HG02938 (cell line): Measurements from ENCODE around the gene RSPH1.
A peak's percentile ranks its signal among the peaks of the same experiment; 100 is the strongest.

Experiments
- ATAC-seq: cut with Tn5 transposase; IDR thresholded peaks from one replicate; pipeline ENCODE4 v1.9.1; 2021; ENCODE audit warnings: mild to moderate bottlenecking, moderate library complexity; ENCODE audit not compliant: unreplicated experiment

The RSPH1 gene

DNA sequence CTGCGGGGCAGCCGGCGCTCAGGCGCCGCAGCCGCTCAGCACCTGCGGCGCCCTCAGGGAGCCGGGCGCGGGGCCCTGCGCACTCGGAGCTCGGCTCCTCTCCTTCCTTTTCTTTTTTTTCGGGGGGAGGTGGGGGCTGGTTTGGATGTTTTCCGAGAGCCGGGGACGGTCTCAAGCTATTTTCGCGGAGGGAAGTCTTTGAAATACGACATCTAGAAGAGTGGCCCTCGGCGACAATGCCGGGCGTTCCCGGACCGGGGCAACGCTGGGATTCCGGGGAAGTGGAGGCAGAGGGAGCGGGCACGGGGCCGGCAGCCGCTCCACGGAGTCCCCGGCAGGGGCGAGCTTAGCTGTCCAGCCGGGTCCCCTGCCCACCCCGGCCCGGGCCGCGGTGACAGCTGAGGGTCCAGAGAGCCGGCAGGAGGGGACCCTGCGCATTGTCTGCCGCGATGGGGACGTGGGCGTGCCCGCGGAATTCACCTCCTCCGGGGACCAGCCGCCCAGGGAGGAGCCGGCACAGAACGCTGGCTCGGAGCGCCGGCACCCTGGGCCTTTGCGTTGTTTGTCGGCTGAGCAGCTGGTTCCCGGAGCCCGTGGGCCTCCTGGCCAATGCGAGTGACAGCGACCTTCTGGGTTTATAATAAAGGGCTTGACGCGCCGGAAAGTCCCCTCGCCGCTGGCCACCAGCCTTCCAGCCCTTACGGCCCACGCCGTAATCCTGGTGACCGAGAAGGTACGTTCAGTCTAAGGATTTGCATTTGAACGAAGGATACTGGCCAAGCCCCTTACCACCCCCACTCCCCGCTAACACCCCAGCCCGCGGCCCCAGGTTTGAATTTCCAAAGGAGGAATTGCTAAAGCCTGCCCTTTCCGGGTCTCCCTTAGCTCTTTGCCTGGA, 18.2 kb upstream of the RSPH1 start:
- ATAC-seq: no peak

DNA sequence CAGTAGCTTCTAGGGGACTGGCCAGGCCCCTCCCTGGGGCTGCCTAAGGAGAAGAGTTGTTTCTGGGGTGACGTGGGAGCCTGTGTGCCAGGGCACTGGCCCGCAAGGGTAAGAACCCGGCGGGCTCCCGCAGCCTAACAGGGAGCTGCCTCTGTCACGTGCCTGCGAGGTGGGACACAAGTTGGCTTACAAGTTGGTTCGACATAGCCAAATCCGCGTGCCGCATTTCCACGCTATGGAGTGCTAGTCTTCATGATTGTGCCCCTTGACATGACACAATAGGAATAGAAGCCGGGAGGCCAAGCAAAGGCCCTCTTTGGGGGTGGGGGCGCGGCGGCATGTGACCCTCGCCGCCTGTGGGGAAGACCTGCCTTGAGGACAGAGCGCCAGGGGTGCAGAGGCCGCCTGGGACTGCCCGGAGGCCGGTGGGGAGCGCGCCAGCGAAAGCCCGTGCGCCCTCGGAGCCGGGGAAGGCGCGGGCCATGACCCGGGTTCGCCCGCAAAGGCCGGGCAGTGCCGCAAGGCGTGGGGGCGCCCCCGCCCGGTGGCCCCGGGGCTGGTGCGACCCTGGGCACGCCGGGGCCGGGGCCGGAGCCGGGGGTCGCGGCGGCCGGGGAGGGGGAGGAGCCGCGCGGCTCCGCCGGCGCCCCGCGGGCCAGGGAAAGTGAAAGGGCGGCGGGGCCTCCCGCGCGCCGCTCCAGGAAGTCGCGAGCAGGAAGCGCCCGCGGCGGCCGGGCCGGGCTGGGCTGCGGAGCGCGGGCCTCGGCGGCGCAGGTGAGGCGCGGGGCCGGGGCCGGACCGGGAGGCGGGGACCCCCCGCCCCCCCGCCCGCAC, 17.3 kb upstream of the RSPH1 start, which contains the start of gene SLC37A1:
Gene SLC37A1, plus strand, starts transcription at position 702 of the 834 bp plus-strand sequence. CDS start 4,603 bp downstream, outside the sequence.
- ATAC-seq: no peak

DNA sequence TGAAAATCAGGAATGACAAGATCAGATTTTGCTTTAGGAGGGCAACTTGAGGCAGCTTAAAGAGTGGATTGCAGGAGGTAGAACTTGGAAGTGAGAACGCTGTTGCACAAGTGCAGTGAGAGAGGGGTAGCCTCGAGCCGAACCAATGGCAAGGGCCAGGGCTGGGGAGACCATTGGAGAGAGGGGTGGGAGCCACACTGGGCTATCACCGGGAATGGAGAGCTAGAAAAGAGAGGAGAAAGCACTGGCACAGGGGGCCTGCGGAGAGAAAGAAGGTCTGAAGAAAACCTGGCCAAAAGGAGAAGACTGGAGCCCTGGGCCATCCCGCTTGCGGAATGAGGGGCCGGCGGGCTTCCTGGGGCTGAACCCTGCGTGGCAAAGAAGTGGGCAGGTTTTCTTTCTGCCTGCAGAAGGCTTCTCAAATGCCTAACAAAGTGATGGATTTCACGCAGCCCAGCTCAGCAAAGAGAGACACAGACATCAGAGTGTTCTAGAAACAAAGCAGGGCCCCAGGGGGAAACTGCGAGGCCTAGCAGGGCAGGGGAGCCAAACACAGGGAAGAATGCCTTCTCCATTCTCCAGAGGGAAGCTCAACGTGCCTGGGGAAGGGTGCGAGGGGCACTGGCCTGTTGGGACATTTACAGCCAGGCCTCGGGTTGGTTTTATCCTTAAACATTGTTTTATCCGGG, 16.5 kb upstream of the RSPH1 start:
- ATAC-seq: no peak

DNA sequence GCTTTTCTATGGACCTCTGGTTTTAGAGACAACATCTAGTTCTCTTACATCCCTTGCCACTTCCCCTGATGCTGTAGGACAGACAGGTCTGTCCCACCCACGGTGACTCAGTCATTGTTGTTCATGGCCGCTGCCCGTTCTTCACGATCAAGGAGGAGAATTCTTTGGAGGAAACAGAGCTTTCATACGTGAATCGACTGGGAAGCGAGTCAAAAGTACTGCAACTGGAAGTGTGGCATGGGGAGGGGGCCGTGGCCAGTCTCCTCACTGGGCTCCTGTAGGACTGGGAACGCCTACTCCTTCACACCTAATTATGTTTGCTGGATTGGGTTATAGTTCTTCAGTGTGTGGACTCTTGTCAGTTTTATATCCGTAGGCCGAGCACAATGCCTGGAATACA, 13.2 kb upstream of the RSPH1 start:
- ATAC-seq: no peak

DNA sequence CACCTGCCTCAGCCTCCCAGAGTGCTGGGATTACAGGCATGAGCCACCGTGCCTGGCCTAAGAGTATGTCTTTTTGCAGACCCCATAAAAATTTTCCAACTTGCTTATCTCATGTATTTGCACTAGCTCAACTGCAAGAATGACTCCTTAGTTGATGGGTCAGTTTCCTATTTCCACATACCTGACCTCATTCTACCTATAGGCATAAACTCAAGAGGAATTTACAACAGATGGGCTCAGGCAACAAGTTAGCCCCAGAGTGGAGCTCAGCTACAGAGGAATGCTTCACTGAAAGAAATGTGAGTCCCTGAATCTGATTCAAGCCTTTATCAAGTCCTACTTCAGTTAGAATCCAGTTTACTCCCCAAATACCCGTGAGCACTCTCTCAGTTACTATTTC, 12.3 kb upstream of the RSPH1 start:
- no peak for ATAC-seq

DNA sequence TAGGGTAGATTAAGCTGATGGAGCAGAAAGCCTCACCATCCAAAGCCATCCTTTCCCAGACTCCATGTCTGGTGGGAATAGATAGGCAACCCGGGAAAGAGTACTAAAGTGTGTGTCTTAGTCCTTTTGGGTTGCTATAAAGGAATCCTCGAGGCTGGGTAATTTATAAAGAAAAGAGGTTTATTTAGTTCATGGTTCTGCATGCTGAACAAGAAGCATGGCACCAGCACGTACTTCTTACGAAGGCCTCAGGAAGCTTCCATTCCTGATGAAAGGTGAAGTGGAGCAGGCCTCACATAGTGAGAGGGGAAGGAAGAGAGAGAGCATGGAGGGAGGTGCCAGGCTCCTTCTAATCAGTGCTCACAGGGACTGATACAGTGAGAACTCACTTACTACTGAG, 11.4 kb upstream of the RSPH1 start:
- no peak for ATAC-seq

DNA sequence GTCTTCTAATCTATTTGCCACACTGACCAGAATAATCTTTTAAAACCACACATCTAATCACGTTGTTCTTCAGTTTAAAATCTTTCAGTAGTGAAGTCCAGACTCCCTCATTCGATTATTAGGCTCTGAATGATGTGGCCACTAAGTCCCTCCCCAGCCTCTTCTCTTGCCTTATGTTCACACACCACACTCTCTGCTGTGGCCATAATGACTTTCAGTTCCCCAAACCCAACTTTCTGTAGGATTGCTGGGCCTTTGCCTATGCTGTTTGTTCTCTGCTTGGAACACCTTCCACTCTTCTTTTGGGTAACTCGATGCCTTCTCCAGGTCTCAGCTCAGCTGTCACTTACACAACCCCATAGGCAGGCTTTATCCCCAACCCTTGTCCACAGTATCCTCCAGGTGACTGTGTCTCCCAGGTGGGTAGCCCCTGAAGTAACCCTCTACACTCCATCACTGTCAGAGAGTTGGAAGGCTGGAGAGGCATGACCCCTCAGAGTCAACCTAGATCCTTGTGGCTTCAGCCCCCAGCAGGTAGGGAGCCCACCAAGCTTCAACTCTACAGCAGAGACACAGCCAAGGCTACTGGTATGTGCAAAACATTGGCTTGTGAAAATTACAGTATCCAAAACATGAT, 9.2 kb upstream of the RSPH1 start:
- peak; percentile 80 for ATAC-seq

DNA sequence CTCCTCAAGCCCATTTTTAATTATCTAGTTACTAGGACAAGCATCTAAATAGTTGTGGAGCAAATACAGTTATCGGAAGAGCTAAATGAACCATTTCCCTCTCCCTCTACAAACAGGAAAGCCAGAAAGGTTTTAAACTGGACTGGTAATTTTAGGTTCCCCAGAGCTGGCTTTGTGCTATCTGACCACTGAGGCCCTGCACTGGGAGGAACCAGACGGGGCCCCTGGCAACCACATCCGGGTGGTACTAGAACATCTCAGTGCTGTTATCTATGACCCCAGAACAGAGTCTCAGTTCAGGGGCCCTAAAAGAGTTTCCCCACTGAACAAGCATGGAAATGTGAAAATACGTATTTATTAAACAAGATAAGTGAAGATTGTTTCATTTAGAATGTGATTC, 7.7 kb upstream of the RSPH1 start:
- no peak for ATAC-seq

DNA sequence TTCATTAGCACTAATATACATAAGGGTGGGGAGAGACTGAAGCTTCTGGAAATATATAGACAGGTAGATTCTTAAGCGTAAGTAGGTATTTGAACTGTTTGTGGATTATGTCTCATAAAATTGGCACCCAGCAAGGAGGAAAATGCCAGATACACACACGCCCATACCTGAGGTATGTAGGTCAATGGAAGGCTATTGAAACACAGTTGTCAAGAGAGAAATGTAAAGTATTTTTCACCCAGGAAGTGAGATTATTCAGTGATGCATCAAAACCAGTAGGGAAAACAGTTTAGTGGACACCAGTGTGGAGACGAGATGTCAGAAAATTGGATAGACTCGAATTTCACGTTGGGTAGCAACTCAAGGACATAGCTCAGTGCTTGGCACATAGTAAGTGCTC, 4.7 kb upstream of the RSPH1 start:
- ATAC-seq: no peak

DNA sequence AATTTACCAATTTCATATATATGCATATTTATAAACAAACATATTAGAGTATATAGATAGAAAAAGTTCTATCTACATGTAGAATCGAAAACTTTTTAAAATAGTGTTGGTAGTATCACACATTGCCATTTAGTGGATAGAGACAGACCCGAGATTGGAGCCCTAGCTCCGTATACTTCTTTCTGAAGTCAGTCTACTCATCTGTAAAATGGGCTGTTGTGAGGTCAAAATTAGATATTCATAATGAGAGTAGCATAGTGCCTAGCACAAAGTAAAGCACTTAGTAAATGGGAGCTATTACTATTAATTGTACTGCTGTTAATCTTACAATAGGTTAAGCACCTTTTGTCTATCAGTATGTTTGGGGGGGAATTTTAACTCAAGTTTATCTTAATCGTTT, 4.2 kb upstream of the RSPH1 start:
- no peak for ATAC-seq

DNA sequence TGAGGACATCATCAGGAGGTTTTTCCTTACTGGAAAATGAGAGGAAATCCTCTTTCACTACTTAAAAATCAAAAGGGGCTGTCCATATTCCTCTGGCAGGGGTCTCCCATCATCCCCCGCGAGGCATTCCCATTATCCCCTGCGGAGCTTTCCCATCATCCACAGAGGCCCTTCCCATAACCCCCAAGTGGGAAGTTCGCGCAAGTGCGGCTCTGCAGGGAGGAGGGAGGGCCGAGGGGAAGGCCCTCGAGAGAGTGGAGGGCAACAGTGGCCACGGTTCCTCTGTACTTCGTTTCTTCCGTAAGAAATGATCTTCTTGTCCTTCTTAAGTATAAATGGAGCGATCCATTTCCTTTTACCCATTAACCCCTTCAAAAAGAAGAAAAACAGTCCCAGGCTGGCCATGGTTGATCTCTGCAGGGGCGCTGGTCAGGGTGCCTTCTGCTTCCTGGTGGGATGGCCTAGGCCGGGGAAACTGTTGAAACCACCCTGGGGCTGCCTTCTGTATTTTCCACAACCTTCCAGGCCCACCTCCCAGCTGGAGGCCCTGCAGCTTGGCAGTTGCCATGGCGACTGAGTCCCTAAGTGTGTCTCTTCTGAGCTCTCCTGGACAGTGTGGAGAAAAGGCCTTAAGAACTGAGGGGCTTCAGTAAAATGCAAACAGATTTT, 3.6 kb upstream of the RSPH1 start:
- no peak for ATAC-seq

DNA sequence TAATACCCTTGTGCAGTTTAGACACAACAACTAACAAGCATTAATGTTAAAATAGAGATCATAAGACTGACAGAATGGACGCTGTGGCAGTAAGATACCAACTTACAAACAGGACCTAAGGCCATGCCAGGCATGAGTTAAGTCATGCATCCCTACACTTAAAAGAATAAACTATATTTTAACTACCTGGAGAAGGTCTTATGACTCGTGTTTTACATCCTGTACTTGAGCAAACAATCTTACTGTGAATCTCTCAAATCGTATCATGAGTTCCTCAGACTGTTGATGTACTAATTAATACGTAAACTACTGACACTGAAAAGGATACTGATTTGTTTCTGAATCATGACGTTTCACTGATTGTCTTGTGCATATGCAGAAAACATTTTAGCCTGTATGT, 2.0 kb upstream of the RSPH1 start:
- ATAC-seq: no peak

DNA sequence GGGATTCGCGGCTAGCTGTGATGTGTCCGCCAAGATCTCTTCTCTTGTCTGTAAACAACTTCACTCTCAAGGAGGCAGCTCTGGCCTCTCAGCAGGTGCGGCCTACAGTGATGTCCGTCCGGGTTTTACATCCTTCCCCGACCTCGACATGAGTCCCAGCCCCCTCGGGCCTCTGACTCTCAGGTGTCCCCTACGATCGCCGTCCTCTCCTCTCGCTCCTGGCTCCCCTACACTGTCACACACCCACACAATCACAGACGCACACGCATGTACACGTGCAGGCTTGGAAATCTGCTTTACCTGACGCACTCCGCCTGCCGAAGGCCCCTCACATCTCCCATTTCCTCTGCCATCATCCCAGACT, 797 bp upstream of the RSPH1 start:
- no peak for ATAC-seq

DNA sequence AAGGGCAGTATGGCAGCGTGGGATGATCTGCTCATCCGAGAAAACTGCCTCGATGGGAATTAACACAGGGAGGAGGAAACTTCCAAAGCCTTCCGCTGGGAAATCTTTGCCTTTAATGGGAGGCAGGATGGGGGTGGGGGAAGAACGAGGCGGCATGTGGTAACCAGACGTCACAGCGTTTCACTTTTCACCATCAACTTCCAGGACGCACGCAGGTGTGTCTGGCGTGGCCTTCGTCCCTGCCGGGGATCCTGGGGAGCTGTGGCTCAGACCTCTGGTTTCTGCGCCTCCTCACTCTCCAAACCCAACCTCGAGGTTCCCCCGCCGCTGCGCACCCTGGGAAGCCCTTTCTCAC, 282 bp downstream of the RSPH1 start:
- peak; percentile 14 for ATAC-seq

DNA sequence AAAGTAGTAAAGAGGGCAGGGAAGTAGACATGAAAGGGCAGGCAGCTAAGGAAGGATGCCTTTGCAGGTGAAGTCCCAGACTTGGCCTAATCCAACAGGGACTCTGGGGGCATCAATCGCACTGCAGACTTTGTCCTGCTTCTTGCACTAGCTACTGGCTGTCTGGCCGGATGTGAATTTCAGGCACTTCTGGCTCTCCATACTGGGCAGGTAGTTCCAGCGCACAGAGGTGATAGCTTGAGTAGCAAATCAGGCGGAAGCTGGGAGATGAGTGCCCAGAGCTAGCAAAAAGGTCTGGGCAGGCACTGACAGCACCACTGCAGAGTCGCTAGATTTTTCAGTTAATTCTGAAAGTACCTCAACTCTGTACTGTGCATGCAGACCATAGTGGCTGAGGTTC, 997 bp downstream of the RSPH1 start:
- no peak for ATAC-seq

DNA sequence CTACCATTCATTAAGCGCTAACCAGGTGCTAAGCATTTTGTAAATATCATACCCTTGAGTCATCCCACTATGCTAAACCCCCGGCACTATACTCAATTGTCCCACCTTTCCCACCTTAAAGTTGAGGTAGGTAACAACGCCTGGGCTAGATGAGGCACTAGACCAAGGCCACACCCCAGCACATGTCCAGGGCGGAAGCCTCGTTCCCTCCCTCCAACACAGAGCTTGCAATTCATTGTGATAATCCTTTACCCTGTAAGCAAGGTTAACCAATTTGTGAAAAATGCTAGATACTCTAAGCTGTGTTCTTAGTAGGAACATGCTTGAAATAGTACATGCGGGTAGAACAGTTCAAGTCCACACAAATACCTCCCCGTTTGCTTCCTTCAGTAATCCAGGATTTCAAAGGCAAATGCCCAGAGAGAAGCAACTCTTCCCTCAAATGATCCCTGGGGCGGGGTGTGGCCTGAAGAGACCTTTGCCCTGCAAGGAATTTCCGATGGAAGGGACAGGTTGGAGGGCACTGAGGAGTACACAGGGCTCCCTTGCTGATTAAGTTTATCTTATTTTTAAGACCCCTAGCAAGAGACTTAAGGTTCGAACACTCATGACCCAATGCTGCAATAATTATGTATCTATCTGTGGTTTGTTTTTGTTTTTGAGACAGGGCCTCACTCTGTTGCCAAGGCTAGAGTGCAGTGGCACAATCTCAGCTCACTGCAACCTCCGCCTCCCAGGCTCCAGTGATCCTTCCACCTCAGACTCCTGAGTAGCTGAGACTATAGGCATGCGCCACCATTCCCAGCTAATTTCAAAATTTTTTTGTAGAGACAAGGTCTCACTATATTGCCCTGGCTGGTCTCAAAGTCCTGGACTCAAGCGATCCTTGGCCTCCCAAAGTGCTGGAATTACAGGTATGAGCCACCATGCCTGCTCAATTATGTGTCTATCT, 2.6 kb downstream of the RSPH1 start:
- no peak for ATAC-seq

DNA sequence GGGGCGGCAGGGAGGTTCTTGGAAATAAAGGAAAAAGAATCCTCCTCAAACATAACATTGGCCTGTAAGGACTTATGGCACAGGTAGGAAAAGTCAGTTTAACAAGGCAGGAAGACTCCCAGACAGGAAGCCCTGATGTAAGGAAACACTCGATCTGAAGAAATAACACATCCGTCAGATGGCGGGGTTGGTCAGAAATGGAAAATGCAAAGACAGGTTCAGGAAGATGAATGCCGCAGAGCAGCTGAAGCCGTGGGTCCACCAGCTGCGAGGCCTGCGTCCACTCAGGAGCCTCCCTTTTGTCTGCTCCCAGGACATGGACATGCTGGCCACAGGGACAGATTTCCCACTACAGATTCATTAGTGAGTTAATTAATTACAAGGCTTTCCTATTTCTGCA, 3.8 kb downstream of the RSPH1 start:
- no peak for ATAC-seq

DNA sequence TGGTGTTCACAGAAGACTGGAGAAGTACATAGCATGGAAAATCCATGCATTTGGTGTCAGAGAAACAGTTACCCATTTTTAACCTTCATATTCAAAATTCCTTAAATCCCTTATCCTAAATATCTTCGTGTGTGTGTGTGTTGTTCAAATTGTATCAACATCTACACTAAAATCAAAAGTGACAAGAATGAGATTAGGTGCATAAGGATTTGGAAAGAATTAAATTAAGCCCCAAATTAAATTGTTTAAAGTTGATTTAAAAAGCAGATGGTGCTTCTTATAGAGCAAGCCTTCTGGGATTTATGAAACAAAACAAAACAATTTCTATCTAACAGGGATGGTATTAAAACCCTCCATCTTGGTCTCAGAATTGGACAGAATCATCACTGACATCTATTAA, 4.7 kb downstream of the RSPH1 start:
- ATAC-seq: no peak

DNA sequence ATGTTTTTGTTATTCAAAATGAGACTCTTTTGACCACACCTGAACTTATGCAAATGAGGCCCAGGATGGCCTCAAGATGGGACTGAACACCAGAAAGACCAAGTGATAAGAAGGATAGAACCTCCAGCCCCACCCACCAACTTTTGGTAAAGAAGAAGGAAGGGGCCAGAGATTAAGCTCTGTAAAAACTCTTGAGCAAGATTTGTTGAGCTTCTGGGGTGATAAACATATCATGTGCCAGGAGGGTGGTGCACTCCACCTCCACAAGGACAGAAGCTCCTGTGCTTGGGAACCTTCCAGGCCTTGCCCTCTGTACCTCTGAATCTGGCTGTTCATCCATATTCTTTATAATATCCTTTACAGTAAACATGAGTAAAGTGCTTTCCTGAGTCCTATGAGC, 5.3 kb downstream of the RSPH1 start:
- ATAC-seq: no peak
